Bronchial epithelial cell (primary cell): ENCODE data around the gene MACROH2A2. TPM values are rescaled to one million over a fixed set of nuclear protein-coding genes. Genes with fewer than 3 reads are reported as not detected.

Experiments used
- DNase-seq: peaks from one replicate; pipeline ENCODE4 v3.0.0-alpha.2; 2010; ENCODE audit warnings: low read depth
- FAIRE-seq: peaks from 2 replicates; lab custom pipeline; 2011; peaks lifted over from hg19 to GRCh38; lab: Jason Lieb, UNC
- H3K27me3 ChIP-seq: 2 replicates; pipeline ENCODE4 v1.5.1; 2011; ENCODE audit warnings: low read length; ENCODE audit not compliant: control insufficient read depth, insufficient read depth
- H3K36me3 ChIP-seq: 2 replicates; pipeline ENCODE4 v1.5.1; 2011; ENCODE audit warnings: low read length; ENCODE audit not compliant: control insufficient read depth, insufficient read depth
- H3K4me3 ChIP-seq: 2 replicates; pipeline ENCODE4 v1.5.1; 2011; ENCODE audit warnings: mild to moderate bottlenecking, low read depth, low read length, control low read depth
- total RNA-seq: library from RNA; depleted of rRNA; stranded (reverse); fragments of >200 nt; gene quantifications from 2 replicates; pipeline ENCODE4 v1.2.1, GENCODE V29; 2014
- TF ChIP-seq, protein P1 (sequence below): IDR thresholded peaks from 2 replicates; pipeline ENCODE4 v1.5.1; 2011; ENCODE audit warnings: mild to moderate bottlenecking, moderate library complexity, low read length, control low read depth, inconsistent platforms; ENCODE audit not compliant: insufficient read depth, severe bottlenecking

The MACROH2A2 gene
- total RNA-seq, 1 donor from 2014 or later = 11.3 TPM

GRCh38 chr10:70125918-70126552 lies 73.4 kb downstream of the MACROH2A2 start:
- H3K27me3 ChIP-seq = no peaks in the 10 kb centered on the region
- TF ChIP-seq, protein P1, sequence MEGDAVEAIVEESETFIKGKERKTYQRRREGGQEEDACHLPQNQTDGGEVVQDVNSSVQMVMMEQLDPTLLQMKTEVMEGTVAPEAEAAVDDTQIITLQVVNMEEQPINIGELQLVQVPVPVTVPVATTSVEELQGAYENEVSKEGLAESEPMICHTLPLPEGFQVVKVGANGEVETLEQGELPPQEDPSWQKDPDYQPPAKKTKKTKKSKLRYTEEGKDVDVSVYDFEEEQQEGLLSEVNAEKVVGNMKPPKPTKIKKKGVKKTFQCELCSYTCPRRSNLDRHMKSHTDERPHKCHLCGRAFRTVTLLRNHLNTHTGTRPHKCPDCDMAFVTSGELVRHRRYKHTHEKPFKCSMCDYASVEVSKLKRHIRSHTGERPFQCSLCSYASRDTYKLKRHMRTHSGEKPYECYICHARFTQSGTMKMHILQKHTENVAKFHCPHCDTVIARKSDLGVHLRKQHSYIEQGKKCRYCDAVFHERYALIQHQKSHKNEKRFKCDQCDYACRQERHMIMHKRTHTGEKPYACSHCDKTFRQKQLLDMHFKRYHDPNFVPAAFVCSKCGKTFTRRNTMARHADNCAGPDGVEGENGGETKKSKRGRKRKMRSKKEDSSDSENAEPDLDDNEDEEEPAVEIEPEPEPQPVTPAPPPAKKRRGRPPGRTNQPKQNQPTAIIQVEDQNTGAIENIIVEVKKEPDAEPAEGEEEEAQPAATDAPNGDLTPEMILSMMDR = no peak
- FAIRE-seq = no peak
- H3K36me3 ChIP-seq = no peaks in the 10 kb centered on the region
- no peak for DNase-seq
- no peak overlapping the region for H3K4me3 ChIP-seq

DNA sequence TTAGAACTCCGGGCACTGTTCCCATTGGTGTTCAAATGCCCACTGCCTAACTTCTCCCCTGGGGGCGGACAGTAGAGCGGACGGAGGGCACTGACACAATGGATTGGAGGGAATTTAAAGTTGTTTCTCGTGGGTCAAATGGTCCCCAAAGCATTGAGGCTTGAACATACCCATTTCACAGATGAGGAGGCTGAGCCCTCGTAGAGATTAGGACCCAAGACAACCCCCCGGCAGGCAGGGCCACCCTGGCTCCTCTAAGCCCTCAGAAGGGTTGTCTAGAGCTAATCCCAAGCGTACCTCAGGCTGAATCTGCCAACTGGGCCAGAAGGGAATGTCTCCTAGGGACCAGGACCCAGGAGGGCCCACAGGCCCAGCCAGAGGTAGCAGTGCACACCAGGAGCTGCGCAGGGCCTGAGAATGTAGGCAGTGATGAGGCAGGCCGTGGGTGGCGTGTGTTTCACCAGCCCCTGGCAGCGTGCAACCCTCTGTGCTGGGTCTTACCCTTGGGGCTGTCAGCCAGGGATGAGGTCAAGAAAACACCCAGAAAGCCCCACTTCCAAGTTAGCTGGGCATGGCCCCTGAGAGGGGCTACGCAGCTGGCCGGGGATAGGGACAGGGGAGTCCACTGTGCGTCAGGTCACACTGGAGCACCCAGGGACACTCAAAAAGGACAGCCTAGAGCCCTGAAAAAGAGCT lies 74.2 kb downstream of the MACROH2A2 start:
- no peak for DNase-seq
- FAIRE-seq = no peak
- no peaks in the 10 kb centered on the region for H3K36me3 ChIP-seq
- TF ChIP-seq, protein P1 = no peak
- H3K27me3 ChIP-seq = no peaks in the 10 kb centered on the region
- H3K4me3 ChIP-seq = no peak overlapping the region

- TF ChIP-seq, protein P1 = no peak
- FAIRE-seq (no peak), DNase-seq (peak; percentile 55)
- H3K36me3 ChIP-seq = no peaks in the 10 kb centered on the region
- no peak overlapping the region for H3K4me3 ChIP-seq
- no peaks in the 10 kb centered on the region for H3K27me3 ChIP-seq
These were observed 78.4 kb downstream of the MACROH2A2 start for GRCh38 chr10:70130878-70131559.

DNA sequence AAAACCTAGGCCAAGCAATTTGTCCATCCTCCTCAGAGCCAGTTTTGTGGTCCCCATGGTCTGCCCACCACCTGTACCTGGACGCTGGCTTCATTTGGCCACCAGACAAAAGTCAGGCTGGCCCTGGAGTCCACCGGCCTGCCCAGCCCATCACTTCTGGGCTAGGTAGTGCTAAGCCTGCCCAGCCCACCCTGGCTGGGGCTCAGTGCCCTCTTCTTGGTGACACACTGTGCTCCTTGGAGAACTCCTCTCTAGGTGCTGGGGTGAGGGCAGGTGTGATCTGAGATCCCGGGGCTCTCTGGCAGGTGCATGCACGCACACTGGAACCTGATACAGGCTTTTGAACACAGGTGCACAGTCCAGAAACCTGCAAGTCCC lies 78.9 kb downstream of the MACROH2A2 start:
- H3K4me3 ChIP-seq = peak overlapping the region; percentile 45
- no peaks in the 10 kb centered on the region for H3K36me3 ChIP-seq
- H3K27me3 ChIP-seq = no peaks in the 10 kb centered on the region
- TF ChIP-seq, protein P1 = no peak
- FAIRE-seq (no peak), DNase-seq (no peak)

DNA sequence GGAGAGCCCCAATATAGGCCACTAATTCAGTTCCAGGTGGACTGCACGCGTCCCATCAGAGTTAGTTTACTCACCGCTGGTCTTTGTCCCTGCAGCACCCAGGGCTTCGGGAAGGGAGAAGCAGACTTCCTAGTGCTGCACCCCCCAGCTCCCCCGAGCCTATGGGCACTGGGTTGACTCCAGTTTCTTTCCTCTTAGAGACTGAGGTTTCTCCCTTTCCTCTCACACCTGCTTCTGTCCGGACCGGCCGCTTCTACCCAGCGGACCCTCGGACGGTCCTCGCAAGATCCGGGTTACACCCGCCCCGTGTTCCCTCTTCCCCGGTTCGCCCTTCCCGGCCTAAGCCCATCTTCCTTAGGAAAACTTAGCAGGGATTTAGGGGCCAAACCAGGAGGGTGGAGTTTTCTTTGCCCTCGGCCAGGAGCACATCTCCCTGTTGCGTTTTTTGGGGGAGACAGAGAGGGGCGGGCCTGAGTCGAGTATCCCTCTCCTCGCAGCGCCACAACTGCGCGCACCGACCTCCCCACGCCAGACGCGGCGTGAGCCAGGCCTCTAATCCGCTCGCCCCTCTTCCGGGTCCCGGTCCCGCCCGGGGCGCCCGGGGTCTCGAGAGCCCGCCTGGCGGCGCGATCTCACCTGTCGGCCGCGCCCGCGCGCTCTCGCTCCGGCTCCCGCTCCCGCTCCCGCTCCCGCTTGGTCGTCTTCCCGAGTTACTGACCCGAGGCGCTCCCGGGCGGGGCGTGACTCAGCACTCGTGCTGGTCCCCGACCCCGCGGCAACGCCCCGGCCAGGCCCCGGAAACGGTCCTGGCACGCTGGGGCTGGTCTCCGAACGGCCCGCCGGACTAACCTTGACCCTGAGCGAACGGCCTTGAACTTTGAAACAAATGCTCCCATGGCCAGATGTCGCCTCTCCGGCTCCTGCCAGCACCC lies 79.7 kb downstream of the MACROH2A2 start, which contains the start of gene AIFM2:
Gene AIFM2 (minus strand): TSS at position 728 of the 932 bp plus-strand sequence. CDS start 8,741 bp downstream, outside the sequence.
- no peaks in the 10 kb centered on the region for H3K36me3 ChIP-seq
- no peaks in the 10 kb centered on the region for H3K27me3 ChIP-seq
- peak; percentile 47 for DNase-seq
- peak within 1 kb of the TSS; percentile 45 for H3K4me3 ChIP-seq
- no peak for FAIRE-seq
- TF ChIP-seq, protein P1 = peak; percentile 17
